IPS-15b (cell line): Measurements from ENCODE around the gene NEK3.
"Not testable (repeated sequence)": the region's sequence is repeated elsewhere in the genome, so short reads cannot be mapped to it uniquely, and the experiment has no call there.

ENCODE experiments used
- H3K27me3 ChIP-seq: one replicate; pipeline ENCODE4 v1.6.1; 2013; ENCODE audit warnings: low read length; ENCODE audit not compliant: control insufficient read depth, insufficient read depth
- H3K36me3 ChIP-seq: one replicate; pipeline ENCODE4 v1.6.1; 2013; ENCODE audit warnings: low read length; ENCODE audit not compliant: control insufficient read depth, insufficient read depth
- H3K4me1 ChIP-seq: one replicate; pipeline ENCODE4 v1.6.1; 2013; ENCODE audit warnings: mild to moderate bottlenecking, low read length; ENCODE audit not compliant: control insufficient read depth, insufficient read depth
- H3K4me3 ChIP-seq: one replicate; pipeline ENCODE4 v1.5.1; 2013; ENCODE audit warnings: low read depth, low read length
- H3K9ac ChIP-seq: one replicate; pipeline ENCODE4 v1.6.1; 2013; ENCODE audit warnings: low read depth, mild to moderate bottlenecking, low read length
- H3K9me3 ChIP-seq: one replicate; pipeline ENCODE4 v1.6.1; 2013; ENCODE audit warnings: mild to moderate bottlenecking, low read length; ENCODE audit not compliant: control insufficient read depth, insufficient read depth

Gene NEK3

GRCh38 chr13:52187424-52188187, 28.2 kb upstream of the NEK3 start:
- not testable (repeated sequence) for H3K4me1 ChIP-seq, H3K9me3 ChIP-seq, H3K36me3 ChIP-seq, H3K9ac ChIP-seq, H3K27me3 ChIP-seq, H3K4me3 ChIP-seq

- no peaks in the 10 kb centered on the region for H3K27me3 ChIP-seq
- H3K9me3 ChIP-seq: no peaks in the 10 kb centered on the region
- H3K36me3 ChIP-seq: peaks cover 3% of the 10 kb centered on the region
- no peak overlapping the region for H3K4me3 ChIP-seq
- H3K9ac ChIP-seq: no peak overlapping the region
- H3K4me1 ChIP-seq: no peaks in the 10 kb centered on the region
Observed at GRCh38 chr13:52187029-52187423, 27.6 kb upstream of the NEK3 start.

- H3K9me3 ChIP-seq, H3K9ac ChIP-seq, H3K4me1 ChIP-seq, H3K4me3 ChIP-seq, H3K27me3 ChIP-seq, H3K36me3 ChIP-seq: not testable (repeated sequence)
Observed at GRCh38 chr13:52181316-52181954, 22.0 kb upstream of the NEK3 start.

GRCh38 chr13:52179925-52180324, 20.5 kb upstream of the NEK3 start:
- Histone ChIP-seq H3K27me3 (no peaks in the 10 kb centered on the region), H3K4me3 (no peak overlapping the region)

GRCh38 chr13:52177276-52177675, 17.9 kb upstream of the NEK3 start:
- Histone ChIP-seq H3K4me1 (no peaks in the 10 kb centered on the region), H3K36me3 (peaks cover 6% of the 10 kb centered on the region), H3K27me3 (no peaks in the 10 kb centered on the region), H3K4me3 (no peak overlapping the region), H3K9ac (no peak overlapping the region), H3K9me3 (no peaks in the 10 kb centered on the region)

More at GRCh38 chr13:52179925-52180324, 20.5 kb upstream of the NEK3 start:
- Histone ChIP-seq H3K4me1 (no peaks in the 10 kb centered on the region), H3K9me3 (no peaks in the 10 kb centered on the region), H3K9ac (no peak overlapping the region), H3K36me3 (peaks cover 6% of the 10 kb centered on the region)

- not testable (repeated sequence) for H3K9ac ChIP-seq, H3K4me3 ChIP-seq, H3K27me3 ChIP-seq, H3K36me3 ChIP-seq, H3K9me3 ChIP-seq, H3K4me1 ChIP-seq
Observed at GRCh38 chr13:52173970-52174369, 14.6 kb upstream of the NEK3 start.

- Histone ChIP-seq H3K27me3 (no peaks in the 10 kb centered on the region), H3K4me3 (no peak overlapping the region), H3K36me3 (peaks cover 4% of the 10 kb centered on the region), H3K4me1 (no peaks in the 10 kb centered on the region), H3K9me3 (no peaks in the 10 kb centered on the region), H3K9ac (no peak overlapping the region)
Observed at GRCh38 chr13:52173373-52173772, 14.0 kb upstream of the NEK3 start.

GRCh38 chr13:52171686-52172085, 12.3 kb upstream of the NEK3 start:
- not testable (repeated sequence) for H3K4me3 ChIP-seq, H3K9ac ChIP-seq, H3K4me1 ChIP-seq, H3K27me3 ChIP-seq, H3K9me3 ChIP-seq, H3K36me3 ChIP-seq

GRCh38 chr13:52170828-52171391, 11.5 kb upstream of the NEK3 start:
- H3K27me3 ChIP-seq, H3K9me3 ChIP-seq, H3K36me3 ChIP-seq, H3K4me3 ChIP-seq, H3K9ac ChIP-seq, H3K4me1 ChIP-seq: not testable (repeated sequence)

GRCh38 chr13:52169839-52170238, 10.4 kb upstream of the NEK3 start:
- Histone ChIP-seq H3K27me3 (no peaks in the 10 kb centered on the region), H3K9me3 (no peaks in the 10 kb centered on the region), H3K4me1 (no peaks in the 10 kb centered on the region), H3K36me3 (peaks cover 8% of the 10 kb centered on the region), H3K4me3 (no peak overlapping the region), H3K9ac (no peak overlapping the region)

- Histone ChIP-seq H3K36me3 (peaks cover 8% of the 10 kb centered on the region), H3K4me1 (no peaks in the 10 kb centered on the region), H3K27me3 (peaks cover 8% of the 10 kb centered on the region), H3K9ac (no peak overlapping the region), H3K4me3 (no peak overlapping the region), H3K9me3 (no peaks in the 10 kb centered on the region)
Observed at GRCh38 chr13:52165411-52165810, 6.0 kb upstream of the NEK3 start.

- Histone ChIP-seq H3K4me3 (no peak overlapping the region), H3K27me3 (peaks cover 10% of the 10 kb centered on the region), H3K9ac (no peak overlapping the region), H3K36me3 (peaks cover 8% of the 10 kb centered on the region), H3K9me3 (no peaks in the 10 kb centered on the region), H3K4me1 (no peaks in the 10 kb centered on the region)
Observed at GRCh38 chr13:52164989-52165388, 5.6 kb upstream of the NEK3 start.
